Upper lobe of right lung (tissue), 1 donor: ENCODE measurements around the gene MACROD1. TPM values are rescaled to one million over a fixed set of nuclear protein-coding genes. Genes with fewer than 3 reads are reported as not detected.

ENCODE experiments used
- ATAC-seq: fragments of 200-7000 bp; cut with Tn5 transposase; one replicate; pipeline ENCODE4 v1.9.1; 2020; ENCODE audit warnings: mild to moderate bottlenecking, moderate library complexity
- DNase-seq: peaks from one replicate; pipeline ENCODE4 v3.0.0-alpha.2; 2020
- H3K27ac ChIP-seq: fragments of 200-600 bp; one replicate; pipeline ENCODE4 v1.8.0; 2022
- H3K27me3 ChIP-seq: fragments of 200-600 bp; one replicate; pipeline ENCODE4 v1.8.0; 2022; ENCODE audit warnings: mild to moderate bottlenecking
- H3K36me3 ChIP-seq: fragments of 200-600 bp; one replicate; pipeline ENCODE4 v1.8.0; 2022
- H3K4me1 ChIP-seq: fragments of 200-600 bp; one replicate; pipeline ENCODE4 v1.8.0; 2022
- H3K4me3 ChIP-seq: fragments of 200-600 bp; one replicate; pipeline ENCODE4 v1.8.0; 2022; ENCODE audit warnings: mild to moderate bottlenecking
- H3K9me3 ChIP-seq: fragments of 200-600 bp; one replicate; pipeline ENCODE4 v1.8.0; 2022
- intact Hi-C: fragments of 100-400 bp; cut with DNase I; formaldehyde crosslinking; loops from one replicate; pipeline ENCODE4 v1.11.0; 2022
- total RNA-seq: library from RNA; stranded (reverse); fragmentation: NEBNext Ultra II Directional; extraction: Animal tissue kit (Norgen Biotek cat#: 25700); gene quantifications from one replicate; pipeline ENCODE4 v1.2.1, GENCODE V29; 2021
- TF ChIP-seq, protein P1 (sequence below): fragments of 200-600 bp; IDR thresholded peaks from one replicate; pipeline ENCODE4 v1.8.0; 2022; ENCODE audit warnings: antibody characterized with exemption
- donor health status: DM: no; HTN: yes; CAD: no; lungs with severe emphysema.

MACROD1 gene
- total RNA-seq, 1 donor from 2014 or later = 15.8 TPM

DNA sequence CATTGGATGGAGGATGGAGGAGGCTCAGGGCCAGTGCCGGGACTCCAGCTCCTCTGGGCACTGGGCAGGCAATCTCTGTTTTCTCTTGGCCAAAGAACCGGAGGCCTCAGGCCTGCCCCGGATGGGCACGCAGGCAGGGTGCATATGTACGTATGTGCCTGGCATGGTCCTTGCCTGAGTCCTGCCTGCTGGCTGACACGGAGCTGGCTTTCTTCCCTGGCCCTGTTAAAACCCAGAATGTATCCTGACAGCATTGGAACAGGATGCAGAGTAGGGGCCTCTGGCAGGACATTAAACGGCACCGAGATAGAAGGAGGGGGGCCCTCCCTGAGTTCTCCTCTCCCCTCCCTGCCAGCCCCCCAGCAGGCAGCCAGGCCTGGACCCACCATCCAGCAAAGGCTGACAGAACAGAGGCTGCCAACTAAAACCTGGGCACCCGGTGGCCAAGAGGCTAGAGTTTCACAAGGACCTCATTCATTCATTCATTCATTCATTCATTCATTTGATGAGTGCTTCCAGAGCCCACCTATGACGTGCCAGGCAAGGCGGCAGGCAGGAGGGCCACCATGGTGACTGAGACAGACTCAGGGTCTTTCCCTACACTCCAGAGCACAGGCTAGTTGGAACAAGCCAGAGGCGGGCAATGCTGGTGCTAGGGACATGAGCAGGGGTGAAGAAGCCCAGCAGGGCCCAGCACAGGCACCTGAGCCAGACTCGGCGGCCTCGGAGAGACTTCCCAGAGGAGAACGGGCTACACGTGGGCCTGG lies 101.4 kb downstream of the MACROD1 start:
- no peaks in the 10 kb centered on the region for H3K36me3 ChIP-seq
- TF ChIP-seq, protein P1, sequence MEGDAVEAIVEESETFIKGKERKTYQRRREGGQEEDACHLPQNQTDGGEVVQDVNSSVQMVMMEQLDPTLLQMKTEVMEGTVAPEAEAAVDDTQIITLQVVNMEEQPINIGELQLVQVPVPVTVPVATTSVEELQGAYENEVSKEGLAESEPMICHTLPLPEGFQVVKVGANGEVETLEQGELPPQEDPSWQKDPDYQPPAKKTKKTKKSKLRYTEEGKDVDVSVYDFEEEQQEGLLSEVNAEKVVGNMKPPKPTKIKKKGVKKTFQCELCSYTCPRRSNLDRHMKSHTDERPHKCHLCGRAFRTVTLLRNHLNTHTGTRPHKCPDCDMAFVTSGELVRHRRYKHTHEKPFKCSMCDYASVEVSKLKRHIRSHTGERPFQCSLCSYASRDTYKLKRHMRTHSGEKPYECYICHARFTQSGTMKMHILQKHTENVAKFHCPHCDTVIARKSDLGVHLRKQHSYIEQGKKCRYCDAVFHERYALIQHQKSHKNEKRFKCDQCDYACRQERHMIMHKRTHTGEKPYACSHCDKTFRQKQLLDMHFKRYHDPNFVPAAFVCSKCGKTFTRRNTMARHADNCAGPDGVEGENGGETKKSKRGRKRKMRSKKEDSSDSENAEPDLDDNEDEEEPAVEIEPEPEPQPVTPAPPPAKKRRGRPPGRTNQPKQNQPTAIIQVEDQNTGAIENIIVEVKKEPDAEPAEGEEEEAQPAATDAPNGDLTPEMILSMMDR = no peak
- no peak for DNase-seq

DNA sequence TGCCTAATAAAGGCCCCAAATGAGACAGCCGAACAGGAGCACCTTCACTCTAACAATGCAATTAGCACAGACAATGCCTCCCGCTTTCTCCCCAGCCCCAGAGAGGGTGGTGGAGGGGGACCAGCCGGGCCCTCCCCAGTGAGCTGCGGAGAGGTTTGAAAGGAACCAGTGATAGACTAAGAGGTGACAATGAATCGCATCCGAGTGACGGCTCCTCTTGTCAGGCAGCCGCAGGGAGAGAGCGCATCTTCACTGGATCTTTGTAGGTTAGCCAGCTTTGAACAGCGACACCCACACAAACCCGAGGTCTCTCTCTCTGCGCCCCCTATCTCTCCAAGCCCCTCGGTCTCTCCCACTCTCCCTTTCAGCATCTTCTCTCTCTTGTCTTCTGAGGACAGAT lies 102.1 kb downstream of the MACROD1 start:
- ATAC-seq (no peak), DNase-seq (no peak)
- Histone ChIP-seq H3K4me3 (no peak overlapping the region), H3K36me3 (no peaks in the 10 kb centered on the region), H3K9me3 (no peaks in the 10 kb centered on the region), H3K27ac (no peak overlapping the region), H3K27me3 (peaks cover 10% of the 10 kb centered on the region), H3K4me1 (peaks cover 10% of the 10 kb centered on the region)
- TF ChIP-seq, protein P1 = no peak
- intact Hi-C loops = no loop called here

More for the DNA sequence above, 101.4 kb downstream of the MACROD1 start:
- H3K9me3 ChIP-seq = no peaks in the 10 kb centered on the region
- no peak overlapping the region for H3K27ac ChIP-seq
- no peak overlapping the region for H3K4me3 ChIP-seq
- intact Hi-C loops = no loop called here
- H3K4me1 ChIP-seq = peaks cover 10% of the 10 kb centered on the region
- ATAC-seq = no peak
- peaks cover 10% of the 10 kb centered on the region for H3K27me3 ChIP-seq

DNA sequence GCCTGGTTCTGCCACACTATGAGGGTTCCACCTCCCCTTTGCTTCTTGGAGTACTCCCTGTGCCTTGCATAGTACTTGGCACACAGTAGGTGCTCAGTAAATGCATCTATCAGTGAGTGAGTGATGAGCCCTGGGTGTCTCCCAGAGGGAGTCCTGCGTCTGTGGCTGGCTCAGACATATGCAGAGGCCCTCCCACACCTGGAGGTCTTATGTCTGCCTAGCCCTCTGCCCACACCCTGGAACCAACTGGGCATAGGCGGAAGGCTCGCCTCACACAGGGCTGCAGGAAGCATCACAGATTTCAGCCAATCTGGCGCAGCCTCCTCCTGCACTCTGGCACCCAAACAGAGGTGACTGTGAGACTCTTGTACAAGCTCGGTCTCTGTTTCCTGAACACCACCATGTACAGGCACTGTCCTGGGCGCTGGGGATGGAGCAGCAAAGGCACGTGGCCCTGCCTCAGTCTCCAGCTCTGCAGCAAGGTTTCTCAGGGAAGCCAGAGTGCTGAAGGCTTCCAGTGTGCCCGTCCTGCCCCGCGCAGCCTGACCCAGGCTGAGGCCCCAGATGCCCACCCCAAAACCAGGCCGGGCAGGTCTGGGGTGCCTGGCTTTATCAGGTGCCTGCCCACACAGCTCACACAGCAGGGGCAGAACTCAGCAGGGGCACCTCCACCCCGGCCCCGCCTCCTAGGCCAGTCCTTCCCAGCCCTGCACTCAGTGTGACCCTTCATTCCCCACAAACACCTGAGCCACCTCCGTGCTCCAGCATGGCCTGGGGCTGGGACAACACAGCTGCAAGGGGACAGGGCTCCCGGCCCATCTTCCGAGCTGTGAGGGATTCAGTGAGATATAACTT lies 103.5 kb downstream of the MACROD1 start:
- Histone ChIP-seq H3K4me3 (no peak overlapping the region), H3K36me3 (no peaks in the 10 kb centered on the region), H3K9me3 (no peaks in the 10 kb centered on the region), H3K27me3 (peaks cover 10% of the 10 kb centered on the region), H3K4me1 (peaks cover 10% of the 10 kb centered on the region), H3K27ac (no peak overlapping the region)
- DNase-seq (no peak), ATAC-seq (no peak)
- TF ChIP-seq, protein P1 = no peak
- intact Hi-C loops = no loop called here

DNA sequence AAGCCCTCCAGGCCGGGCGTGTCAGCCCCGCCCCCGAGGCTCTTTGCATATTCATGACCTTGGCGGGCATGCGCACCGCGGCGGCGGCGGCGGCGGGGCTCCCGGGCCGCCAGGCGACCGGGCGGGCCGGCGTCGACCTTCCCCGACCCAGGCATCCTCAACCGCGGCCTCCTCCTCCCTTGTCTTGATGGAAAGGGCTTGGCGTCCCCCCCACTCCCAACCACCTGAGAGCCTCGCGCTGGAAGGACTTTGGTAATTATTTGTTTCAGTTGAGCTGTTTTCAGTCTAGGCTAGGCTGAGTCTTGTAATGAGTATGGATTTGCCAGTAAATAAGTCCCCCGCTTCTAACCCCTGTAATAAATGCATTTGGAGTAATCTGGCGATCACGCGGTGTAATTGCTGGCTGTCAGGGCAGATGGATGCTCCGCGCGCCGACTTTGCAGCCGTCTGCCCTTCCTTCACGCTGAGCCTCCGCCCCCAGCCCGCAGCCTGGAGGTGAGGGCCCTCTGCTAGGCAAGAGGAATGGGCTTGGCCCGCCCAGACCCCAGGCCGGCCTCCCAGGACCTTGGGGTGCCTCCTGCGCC lies 105.0 kb downstream of the MACROD1 start:
- H3K9me3 ChIP-seq = no peaks in the 10 kb centered on the region
- ATAC-seq = peak; percentile 68
- TF ChIP-seq, protein P1 = no peak
- peaks cover 10% of the 10 kb centered on the region for H3K27me3 ChIP-seq
- H3K36me3 ChIP-seq = no peaks in the 10 kb centered on the region
- no peak overlapping the region for H3K27ac ChIP-seq
- peak; percentile 82 for DNase-seq
- intact Hi-C loops = no loop called here
- peaks cover 10% of the 10 kb centered on the region for H3K4me1 ChIP-seq
- peak overlapping the region; percentile 40 for H3K4me3 ChIP-seq

DNA sequence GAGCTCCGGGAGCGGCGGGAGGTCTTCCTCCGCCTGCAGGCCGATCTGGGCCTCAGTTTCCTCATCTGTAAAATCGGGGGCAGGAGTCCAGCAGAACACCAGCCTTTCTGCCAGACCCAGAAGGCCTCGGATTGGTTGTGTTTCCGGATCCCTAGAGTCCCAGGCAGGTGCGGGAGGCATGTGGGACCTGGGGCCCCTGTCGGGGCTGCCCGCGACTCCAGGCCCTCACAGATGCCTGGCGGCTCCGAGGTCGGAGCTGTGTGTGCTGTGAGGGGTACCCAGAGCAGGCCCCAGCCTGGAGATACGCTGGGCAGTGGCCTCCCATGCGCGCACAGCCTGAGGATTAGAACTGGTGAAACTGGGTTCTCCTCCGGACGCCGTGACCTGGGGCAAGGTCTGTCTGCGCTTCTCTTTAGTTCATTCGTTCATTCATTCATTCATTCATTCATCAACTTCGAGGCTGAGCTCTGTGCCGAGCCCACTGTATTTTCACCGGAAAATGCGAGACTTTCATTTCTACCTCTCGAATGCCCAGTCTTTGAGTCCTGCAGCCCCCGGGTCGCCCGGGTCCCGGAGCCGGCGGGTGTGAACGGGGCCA lies 105.6 kb downstream of the MACROD1 start:
- no peak for DNase-seq
- H3K27ac ChIP-seq = no peak overlapping the region
- ATAC-seq = no peak
- peaks cover 10% of the 10 kb centered on the region for H3K4me1 ChIP-seq
- intact Hi-C loops = no loop called here
- H3K27me3 ChIP-seq = peaks cover 10% of the 10 kb centered on the region
- no peaks in the 10 kb centered on the region for H3K9me3 ChIP-seq
- TF ChIP-seq, protein P1 = no peak
- no peaks in the 10 kb centered on the region for H3K36me3 ChIP-seq
- H3K4me3 ChIP-seq = peak overlapping the region; percentile 40
